ENCODE measurements around the gene PTTG1IP. TPM values are rescaled to one million over a fixed set of nuclear protein-coding genes. Genes with fewer than 3 reads are reported as not detected.

Gene PTTG1IP
- polyA plus RNA-seq, 6 donors from 2014 or later: 28.1 to 43.5 (median 36.1) TPM

- H3K4me3 Mint-ChIP-seq: peak overlapping the region in 1 of 8 donors; percentile 40
- ATAC-seq (ENCODE audit: low read depth in 2 of 2) (no peak), DNase-seq (no peak)
- peaks cover 25 to 36% of the 10 kb centered on the region in 2 donors for H3K36me3 Mint-ChIP-seq
- no peaks in the 10 kb centered on the region for H3K27me3 Mint-ChIP-seq
- peaks cover 0 to 1% (median 0%) of the 10 kb centered on the region in 7 donors for H3K9me3 Mint-ChIP-seq
- peak overlapping the region in 4 of 6 donors; percentile 10 to 24 (median 18) for H3K27ac Mint-ChIP-seq
- peaks cover 45 to 51% (median 46%) of the 10 kb centered on the region in 3 donors for H3K4me1 Mint-ChIP-seq
These were observed 31.7 kb upstream of the PTTG1IP start for GRCh38 chr21:44905016-44905727.

- DNase-seq (no peak), ATAC-seq (ENCODE audit: low read depth in 2 of 2) (no peak)
- peaks cover 24 to 32% of the 10 kb centered on the region in 2 donors for H3K36me3 Mint-ChIP-seq
- peak overlapping the region in 2 of 6 donors; percentile 0 to 24 for H3K27ac Mint-ChIP-seq
- peaks cover 38 to 44% (median 41%) of the 10 kb centered on the region in 3 donors for H3K4me1 Mint-ChIP-seq
- H3K9me3 Mint-ChIP-seq: peaks cover 0 to 1% (median 0%) of the 10 kb centered on the region in 7 donors
- no peaks in the 10 kb centered on the region for H3K27me3 Mint-ChIP-seq
- peak overlapping the region in 3 of 8 donors; percentile 3 to 16 (median 4) for H3K4me3 Mint-ChIP-seq
These were observed 30.8 kb upstream of the PTTG1IP start for GRCh38 chr21:44904141-44904923.

- Mint-ChIP-seq H3K4me1 (peaks cover 31 to 37% (median 35%) of the 10 kb centered on the region in 3 donors), H3K27ac (no peak overlapping the region), H3K4me3 (no peak overlapping the region), H3K36me3 (peaks cover 21 to 27% of the 10 kb centered on the region in 2 donors), H3K9me3 (peaks cover 0 to 1% (median 0%) of the 10 kb centered on the region in 7 donors), H3K27me3 (no peaks in the 10 kb centered on the region)
- ATAC-seq (ENCODE audit: low read depth in 2 of 2) (no peak), DNase-seq (no peak)
These were observed 30.2 kb upstream of the PTTG1IP start for GRCh38 chr21:44903689-44904088.

GRCh38 chr21:44903050-44903685, 29.7 kb upstream of the PTTG1IP start:
- H3K4me1 Mint-ChIP-seq: peaks cover 27 to 32% (median 32%) of the 10 kb centered on the region in 3 donors
- no peak for ATAC-seq (ENCODE audit: low read depth in 2 of 2)

GRCh38 chr21:44902268-44903049, 29.0 kb upstream of the PTTG1IP start:
- H3K4me1 Mint-ChIP-seq: peaks cover 20 to 28% (median 25%) of the 10 kb centered on the region in 3 donors
- ATAC-seq (ENCODE audit: low read depth in 2 of 2) (no peak), DNase-seq (no peak)
- H3K27me3 Mint-ChIP-seq: no peaks in the 10 kb centered on the region
- H3K4me3 Mint-ChIP-seq: no peak overlapping the region
- peaks cover 21 to 27% of the 10 kb centered on the region in 2 donors for H3K36me3 Mint-ChIP-seq
- H3K27ac Mint-ChIP-seq: peak overlapping the region in 1 of 6 donors; percentile 54
- peaks cover 0 to 1% (median 0%) of the 10 kb centered on the region in 7 donors for H3K9me3 Mint-ChIP-seq

More at GRCh38 chr21:44903050-44903685, 29.7 kb upstream of the PTTG1IP start:
- peaks cover 21 to 27% of the 10 kb centered on the region in 2 donors for H3K36me3 Mint-ChIP-seq
- H3K27me3 Mint-ChIP-seq: no peaks in the 10 kb centered on the region
- peak overlapping the region in 1 of 6 donors; percentile 54 for H3K27ac Mint-ChIP-seq
- no peak for DNase-seq
- H3K9me3 Mint-ChIP-seq: peaks cover 0 to 1% (median 0%) of the 10 kb centered on the region in 7 donors
- H3K4me3 Mint-ChIP-seq: no peak overlapping the region

GRCh38 chr21:44901391-44902074, 28.0 kb upstream of the PTTG1IP start:
- Mint-ChIP-seq H3K9me3 (peaks cover 0 to 1% (median 0%) of the 10 kb centered on the region in 7 donors), H3K4me1 (peaks cover 18 to 27% (median 20%) of the 10 kb centered on the region in 3 donors), H3K36me3 (peaks cover 21 to 27% of the 10 kb centered on the region in 2 donors), H3K4me3 (no peak overlapping the region), H3K27ac (no peak overlapping the region), H3K27me3 (no peaks in the 10 kb centered on the region)
- no peak for DNase-seq
- no peak for ATAC-seq (ENCODE audit: low read depth in 2 of 2)

GRCh38 chr21:44900559-44901251, 27.2 kb upstream of the PTTG1IP start:
- ATAC-seq (ENCODE audit: low read depth in 2 of 2): no peak
- Mint-ChIP-seq H3K9me3 (peaks cover 0 to 1% (median 0%) of the 10 kb centered on the region in 7 donors), H3K4me3 (no peak overlapping the region), H3K4me1 (peaks cover 14 to 22% (median 17%) of the 10 kb centered on the region in 3 donors), H3K27me3 (no peaks in the 10 kb centered on the region), H3K27ac (peak overlapping the region in 1 of 6 donors; percentile 79), H3K36me3 (peaks cover 21 to 27% of the 10 kb centered on the region in 2 donors)
- no peak for DNase-seq

GRCh38 chr21:44899768-44900558, 26.5 kb upstream of the PTTG1IP start:
- Mint-ChIP-seq H3K27me3 (no peaks in the 10 kb centered on the region), H3K4me1 (peaks cover 18 to 19% (median 18%) of the 10 kb centered on the region in 3 donors), H3K36me3 (peaks cover 21 to 27% of the 10 kb centered on the region in 2 donors), H3K9me3 (peaks cover 0 to 1% (median 0%) of the 10 kb centered on the region in 7 donors), H3K4me3 (no peak overlapping the region), H3K27ac (peak overlapping the region in 1 of 6 donors; percentile 79)
- ATAC-seq (ENCODE audit: low read depth in 2 of 2) (no peak), DNase-seq (no peak)

GRCh38 chr21:44898851-44899767, 25.6 kb upstream of the PTTG1IP start:
- H3K27me3 Mint-ChIP-seq: no peaks in the 10 kb centered on the region
- ATAC-seq (ENCODE audit: low read depth in 2 of 2): no peak
- no peak overlapping the region for H3K4me3 Mint-ChIP-seq
- H3K27ac Mint-ChIP-seq: no peak overlapping the region
- H3K36me3 Mint-ChIP-seq: peaks cover 17 to 21% of the 10 kb centered on the region in 2 donors
- peaks cover 12 to 17% (median 14%) of the 10 kb centered on the region in 3 donors for H3K4me1 Mint-ChIP-seq
- DNase-seq: no peak
- peaks cover 0 to under 1% (median 0%) of the 10 kb centered on the region in 7 donors for H3K9me3 Mint-ChIP-seq

- no peak for ATAC-seq (ENCODE audit: low read depth in 2 of 2)
- no peak overlapping the region for H3K4me3 Mint-ChIP-seq
- H3K27me3 Mint-ChIP-seq: no peaks in the 10 kb centered on the region
- no peak for DNase-seq
- H3K27ac Mint-ChIP-seq: peak overlapping the region in 1 of 6 donors; percentile 80
- H3K36me3 Mint-ChIP-seq: peaks cover 16 to 17% of the 10 kb centered on the region in 2 donors
- no peaks in the 10 kb centered on the region for H3K9me3 Mint-ChIP-seq
- peaks cover 16 to 26% (median 16%) of the 10 kb centered on the region in 3 donors for H3K4me1 Mint-ChIP-seq
These were observed 24.6 kb upstream of the PTTG1IP start for GRCh38 chr21:44898011-44898488.

All from naive B cell (primary cell).